ENCODE measurements around the gene DLL1.
"Not testable (repeated sequence)": the region's sequence is repeated elsewhere in the genome, so short reads cannot be mapped to it uniquely, and the experiment has no call there.

The DLL1 gene

GRCh38 chr6:170266061-170266825 is 24.6 kb downstream of the DLL1 start:
- H3K4me3 ChIP-seq (ENCODE audit: low read depth, low read length): no peak overlapping the region
- TF ChIP-seq CTCF (IDR thresholded peaks at IDR 0.05; ENCODE audit: low read depth, low read length): no peak
- in situ Hi-C loops (cut with HindIII; ENCODE audit: low sequenced_read_pairs): no loop called here
- no peak for DNase-seq (ENCODE audit: low read depth, low spot score)

- TF ChIP-seq CTCF (IDR thresholded peaks at IDR 0.05; ENCODE audit: low read depth, low read length): no peak
- DNase-seq (ENCODE audit: low read depth, low spot score): no peak
- in situ Hi-C loops (cut with HindIII; ENCODE audit: low sequenced_read_pairs): no loop called here
- no peak overlapping the region for H3K4me3 ChIP-seq (ENCODE audit: low read depth, low read length)
These were observed 25.2 kb downstream of the DLL1 start for GRCh38 chr6:170265655-170266054.

DNA sequence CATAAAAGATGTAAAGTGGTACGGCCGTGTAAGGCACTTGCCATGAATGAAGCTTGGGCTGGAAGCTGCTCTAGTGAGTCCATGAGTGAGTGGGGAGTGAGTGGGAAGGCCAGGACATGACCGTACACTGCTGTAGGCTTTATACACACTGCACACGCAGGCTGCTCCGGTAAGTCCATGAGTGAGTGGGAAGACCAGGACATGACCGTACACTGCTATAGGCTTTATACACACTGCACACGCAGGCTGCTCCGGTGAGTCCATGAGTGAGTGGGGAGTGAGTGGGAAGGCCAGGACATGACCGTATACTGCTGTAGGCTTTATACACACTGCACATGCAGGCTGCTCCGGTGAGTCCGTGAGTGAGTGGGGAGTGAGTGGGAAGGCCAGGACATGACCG is 26.2 kb downstream of the DLL1 start:
- DNase-seq (ENCODE audit: low read depth, low spot score); in situ Hi-C loops (cut with HindIII; ENCODE audit: low sequenced_read_pairs); H3K4me3 ChIP-seq (ENCODE audit: low read depth, low read length): not testable (repeated sequence)

DNA sequence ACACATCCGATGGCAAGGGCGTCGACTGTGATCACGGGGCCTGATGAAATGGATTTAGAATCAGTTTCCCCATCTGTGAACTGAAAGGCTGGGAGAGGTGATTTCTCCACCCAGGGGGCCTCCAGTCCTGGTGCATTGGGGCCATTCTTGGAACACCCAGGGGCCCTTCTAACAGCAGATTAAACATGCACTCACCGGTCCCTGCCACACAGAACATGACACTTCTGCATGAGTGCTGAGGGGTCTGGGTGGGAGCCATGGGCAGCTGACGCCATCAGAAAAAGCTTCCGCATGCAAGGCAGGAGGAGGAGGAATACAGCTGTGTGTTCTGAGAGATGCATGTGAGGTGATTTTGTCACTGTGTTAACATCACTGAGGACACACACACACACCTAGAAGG is 26.8 kb downstream of the DLL1 start:
- no peak for DNase-seq (ENCODE audit: low read depth, low spot score)
- TF ChIP-seq CTCF (IDR thresholded peaks at IDR 0.05; ENCODE audit: low read depth, low read length): no peak
- no peak overlapping the region for H3K4me3 ChIP-seq (ENCODE audit: low read depth, low read length)
- in situ Hi-C loops (cut with HindIII; ENCODE audit: low sequenced_read_pairs): no loop called here

GRCh38 chr6:170263410-170263809 is 27.5 kb downstream of the DLL1 start:
- no peak for TF ChIP-seq CTCF (IDR thresholded peaks at IDR 0.05; ENCODE audit: low read depth, low read length)
- in situ Hi-C loops (cut with HindIII; ENCODE audit: low sequenced_read_pairs): no loop called here
- no peak for DNase-seq (ENCODE audit: low read depth, low spot score)
- no peak overlapping the region for H3K4me3 ChIP-seq (ENCODE audit: low read depth, low read length)

- DNase-seq (ENCODE audit: low read depth, low spot score): no peak
- no peak for TF ChIP-seq CTCF (IDR thresholded peaks at IDR 0.05; ENCODE audit: low read depth, low read length)
- in situ Hi-C loops (cut with HindIII; ENCODE audit: low sequenced_read_pairs): no loop called here
- no peak overlapping the region for H3K4me3 ChIP-seq (ENCODE audit: low read depth, low read length)
These were observed 28.3 kb downstream of the DLL1 start for GRCh38 chr6:170262489-170263088.
